Hepatocyte (in vitro differentiated cells): ENCODE data around the gene SH3BP4.

ENCODE experiments used
- EZH2 ChIP-seq: fragments of 200-600 bp; sonication (generic); IDR thresholded peaks from 2 replicates; pipeline ENCODE4 v1.6.1; 2016; ENCODE audit warnings: antibody characterized with exemption, mild to moderate bottlenecking, borderline replicate concordance
- EZH2phosphoT487 ChIP-seq: fragments of 200-600 bp; sonication (generic); IDR thresholded peaks from one replicate; pipeline ENCODE4 v1.6.1; 2018; ENCODE audit warnings: antibody characterized with exemption, mild to moderate bottlenecking, low read depth, moderate library complexity; ENCODE audit not compliant: unreplicated experiment, severe bottlenecking
- TF ChIP-seq, protein P1 (sequence below): fragments of 200-600 bp; sonication (generic); IDR thresholded peaks from 2 replicates; pipeline ENCODE4 v1.5.1; 2016; ENCODE audit warnings: antibody characterized with exemption, mild to moderate bottlenecking; ENCODE audit not compliant: poor library complexity

DNA sequence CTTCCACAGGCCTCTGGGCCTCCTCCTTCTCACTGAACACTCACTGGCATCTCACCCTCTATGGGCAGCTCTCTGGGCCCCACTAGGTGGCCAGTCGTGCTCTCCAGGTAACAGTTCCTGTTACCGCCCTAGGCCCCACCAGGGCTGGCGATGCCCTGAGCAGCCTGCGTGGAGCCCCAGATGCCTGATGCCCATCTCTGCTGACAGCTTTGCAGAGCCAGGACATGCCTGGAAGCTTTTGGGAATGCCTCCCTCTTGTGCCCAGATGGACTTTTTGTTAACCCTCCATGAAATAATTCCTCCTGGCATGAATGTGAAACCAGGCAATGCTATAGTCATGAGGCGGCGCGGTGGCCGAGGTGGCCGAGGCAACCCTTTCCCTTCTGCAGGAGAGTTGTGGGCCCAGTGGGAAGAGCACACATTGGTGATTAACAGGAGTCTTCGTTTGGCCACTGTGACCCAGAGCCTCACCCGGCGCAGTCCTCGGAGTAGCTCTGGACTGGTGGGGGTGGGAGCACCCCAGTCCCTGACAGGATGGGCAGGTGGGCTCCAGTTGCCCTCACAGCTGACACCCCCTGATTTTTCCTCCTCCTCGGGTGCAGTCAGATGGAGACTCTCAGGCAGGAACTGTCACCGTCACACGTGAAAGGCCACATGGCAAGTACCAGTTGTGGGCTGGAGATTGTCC is 80.0 kb downstream of the SH3BP4 start:
- TF ChIP-seq, protein P1, sequence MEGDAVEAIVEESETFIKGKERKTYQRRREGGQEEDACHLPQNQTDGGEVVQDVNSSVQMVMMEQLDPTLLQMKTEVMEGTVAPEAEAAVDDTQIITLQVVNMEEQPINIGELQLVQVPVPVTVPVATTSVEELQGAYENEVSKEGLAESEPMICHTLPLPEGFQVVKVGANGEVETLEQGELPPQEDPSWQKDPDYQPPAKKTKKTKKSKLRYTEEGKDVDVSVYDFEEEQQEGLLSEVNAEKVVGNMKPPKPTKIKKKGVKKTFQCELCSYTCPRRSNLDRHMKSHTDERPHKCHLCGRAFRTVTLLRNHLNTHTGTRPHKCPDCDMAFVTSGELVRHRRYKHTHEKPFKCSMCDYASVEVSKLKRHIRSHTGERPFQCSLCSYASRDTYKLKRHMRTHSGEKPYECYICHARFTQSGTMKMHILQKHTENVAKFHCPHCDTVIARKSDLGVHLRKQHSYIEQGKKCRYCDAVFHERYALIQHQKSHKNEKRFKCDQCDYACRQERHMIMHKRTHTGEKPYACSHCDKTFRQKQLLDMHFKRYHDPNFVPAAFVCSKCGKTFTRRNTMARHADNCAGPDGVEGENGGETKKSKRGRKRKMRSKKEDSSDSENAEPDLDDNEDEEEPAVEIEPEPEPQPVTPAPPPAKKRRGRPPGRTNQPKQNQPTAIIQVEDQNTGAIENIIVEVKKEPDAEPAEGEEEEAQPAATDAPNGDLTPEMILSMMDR: no peak
- TF ChIP-seq EZH2: no peak
- TF ChIP-seq EZH2phosphoT487: no peak
